ENCODE results near the gene NOP9.

The NOP9 gene

DNA sequence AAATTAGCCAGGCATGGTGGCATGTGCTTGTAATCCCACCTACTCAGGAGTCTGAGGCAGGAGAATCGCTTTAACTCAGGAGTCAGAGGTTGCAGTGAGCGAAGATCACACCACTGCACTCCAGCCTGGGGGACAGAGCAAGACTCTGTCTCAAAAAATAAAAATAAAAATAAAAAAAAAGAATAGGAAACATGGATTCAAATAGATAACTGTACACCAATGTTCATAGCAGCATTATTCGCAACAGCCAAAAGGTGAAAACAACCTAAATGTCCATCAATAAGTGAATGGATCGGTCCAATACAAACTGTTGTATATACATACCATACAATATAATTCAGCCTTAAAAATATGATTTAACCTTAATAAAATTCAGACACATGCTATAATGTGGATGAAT lies 43.2 kb downstream of the NOP9 start:
- no peak for ATAC-seq
- no peak for TF ChIP-seq ZC3H10 (CRISPR knock-in tag; IDR thresholded peaks at IDR 0.05)
- TF ChIP-seq TCF4 (CRISPR knock-in tag; IDR thresholded peaks at IDR 0.05; ENCODE audit: borderline replicate concordance): no peak
- no peak for TF ChIP-seq ZFP3 (CRISPR knock-in tag; IDR thresholded peaks at IDR 0.05)
- TF ChIP-seq ZNF8 (CRISPR knock-in tag; IDR thresholded peaks at IDR 0.05): no peak
- no peak for TF ChIP-seq ESRRG (CRISPR knock-in tag; IDR thresholded peaks at IDR 0.05)
- TF ChIP-seq SNAI2 (CRISPR knock-in tag; IDR thresholded peaks at IDR 0.05): no peak
- TF ChIP-seq, protein P1, sequence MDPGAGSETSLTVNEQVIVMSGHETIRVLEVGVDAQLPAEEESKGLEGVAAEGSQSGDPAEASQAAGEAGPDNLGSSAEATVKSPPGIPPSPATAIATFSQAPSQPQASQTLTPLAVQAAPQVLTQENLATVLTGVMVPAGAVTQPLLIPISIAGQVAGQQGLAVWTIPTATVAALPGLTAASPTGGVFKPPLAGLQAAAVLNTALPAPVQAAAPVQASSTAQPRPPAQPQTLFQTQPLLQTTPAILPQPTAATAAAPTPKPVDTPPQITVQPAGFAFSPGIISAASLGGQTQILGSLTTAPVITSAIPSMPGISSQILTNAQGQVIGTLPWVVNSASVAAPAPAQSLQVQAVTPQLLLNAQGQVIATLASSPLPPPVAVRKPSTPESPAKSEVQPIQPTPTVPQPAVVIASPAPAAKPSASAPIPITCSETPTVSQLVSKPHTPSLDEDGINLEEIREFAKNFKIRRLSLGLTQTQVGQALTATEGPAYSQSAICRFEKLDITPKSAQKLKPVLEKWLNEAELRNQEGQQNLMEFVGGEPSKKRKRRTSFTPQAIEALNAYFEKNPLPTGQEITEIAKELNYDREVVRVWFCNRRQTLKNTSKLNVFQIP (CRISPR knock-in tag; IDR thresholded peaks at IDR 0.05; ENCODE audit: borderline replicate concordance, low read depth): no peak
- TF ChIP-seq TOX (CRISPR knock-in tag; IDR thresholded peaks at IDR 0.05; ENCODE audit: borderline replicate concordance): no peak
- TF ChIP-seq BACH2 (CRISPR knock-in tag; IDR thresholded peaks at IDR 0.05; ENCODE audit: borderline replicate concordance): no peak
- TF ChIP-seq, protein P2, sequence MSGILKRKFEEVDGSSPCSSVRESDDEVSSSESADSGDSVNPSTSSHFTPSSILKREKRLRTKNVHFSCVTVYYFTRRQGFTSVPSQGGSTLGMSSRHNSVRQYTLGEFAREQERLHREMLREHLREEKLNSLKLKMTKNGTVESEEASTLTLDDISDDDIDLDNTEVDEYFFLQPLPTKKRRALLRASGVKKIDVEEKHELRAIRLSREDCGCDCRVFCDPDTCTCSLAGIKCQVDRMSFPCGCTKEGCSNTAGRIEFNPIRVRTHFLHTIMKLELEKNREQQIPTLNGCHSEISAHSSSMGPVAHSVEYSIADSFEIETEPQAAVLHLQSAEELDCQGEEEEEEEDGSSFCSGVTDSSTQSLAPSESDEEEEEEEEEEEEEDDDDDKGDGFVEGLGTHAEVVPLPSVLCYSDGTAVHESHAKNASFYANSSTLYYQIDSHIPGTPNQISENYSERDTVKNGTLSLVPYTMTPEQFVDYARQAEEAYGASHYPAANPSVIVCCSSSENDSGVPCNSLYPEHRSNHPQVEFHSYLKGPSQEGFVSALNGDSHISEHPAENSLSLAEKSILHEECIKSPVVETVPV (CRISPR knock-in tag; IDR thresholded peaks at IDR 0.05): no peak

DNA sequence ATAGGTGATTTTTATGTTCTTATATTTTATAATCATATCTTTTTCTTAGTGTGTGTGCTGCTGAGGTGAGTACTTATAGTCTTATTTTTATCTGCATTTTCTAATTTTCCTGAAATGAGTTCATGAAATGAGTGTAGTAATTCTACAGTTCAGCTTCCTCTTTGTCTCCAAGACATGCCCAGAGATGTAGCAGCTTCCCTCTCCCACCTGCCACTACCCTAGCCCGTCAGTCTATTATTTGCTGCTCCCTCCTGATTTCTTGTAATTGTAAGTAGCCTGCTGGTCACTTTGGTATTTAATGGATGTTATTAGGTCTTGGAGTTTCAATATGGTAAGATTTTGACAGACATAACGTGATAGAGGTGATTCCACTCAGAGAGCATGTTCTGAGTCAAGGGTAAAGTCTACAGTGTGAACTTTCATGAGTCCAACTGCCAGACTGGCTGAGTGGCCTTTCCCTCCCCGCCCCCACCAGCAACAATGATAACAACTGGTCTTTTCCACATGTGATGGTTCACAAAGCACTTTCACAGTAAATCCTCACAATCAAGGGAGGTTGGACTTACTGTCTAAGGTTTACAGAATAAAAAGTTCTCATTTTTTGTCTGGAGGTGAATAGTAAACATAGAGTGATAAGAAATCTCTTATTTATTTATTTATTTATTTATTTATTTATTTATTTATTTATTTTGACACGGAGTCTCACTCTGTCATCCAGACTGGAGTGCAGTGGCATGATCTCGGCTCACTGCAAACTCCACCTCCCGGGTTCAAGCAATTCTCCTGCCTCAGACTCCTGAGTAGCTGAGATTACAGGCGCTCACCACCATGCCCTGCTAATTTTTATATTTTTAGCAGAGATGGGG lies 44.4 kb downstream of the NOP9 start:
- ATAC-seq: no peak

DNA sequence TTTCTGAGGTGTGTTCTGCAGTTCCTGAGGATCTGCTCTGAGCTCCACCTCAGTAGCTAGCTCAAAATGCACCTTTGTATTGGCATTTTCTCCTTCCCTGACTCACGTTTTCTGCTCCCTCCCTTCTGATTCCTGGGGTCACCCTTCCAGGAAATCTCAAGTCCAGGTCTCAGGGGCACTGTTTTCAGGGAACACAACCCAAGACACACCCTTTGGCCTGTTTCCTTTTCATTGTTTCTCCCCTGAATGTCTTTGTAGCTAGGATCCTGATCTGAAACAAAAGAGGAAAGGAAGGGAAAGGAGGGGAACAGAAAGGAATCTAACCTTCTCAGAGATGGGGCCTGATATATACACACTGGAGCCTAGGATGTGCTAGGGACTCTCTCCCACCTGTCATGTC lies 47.5 kb downstream of the NOP9 start:
- TF ChIP-seq OSR1 (CRISPR knock-in tag; IDR thresholded peaks at IDR 0.05) (no peak), SNAI2 (CRISPR knock-in tag; IDR thresholded peaks at IDR 0.05) (no peak)
- ATAC-seq: no peak

More for the DNA sequence above, 44.4 kb downstream of the NOP9 start:
- TF ChIP-seq ZFP30 (CRISPR knock-in tag; IDR thresholded peaks at IDR 0.05) (no peak), ZFP3 (CRISPR knock-in tag; IDR thresholded peaks at IDR 0.05) (no peak), ZNF565 (CRISPR knock-in tag; conservative IDR thresholded peaks at IDR 0.05; ENCODE audit: low read depth) (no peak), ARNTL (CRISPR knock-in tag; IDR thresholded peaks at IDR 0.05; ENCODE audit: borderline replicate concordance, low read depth) (no peak), PPARA (CRISPR knock-in tag; IDR thresholded peaks at IDR 0.05; ENCODE audit: borderline replicate concordance) (no peak), ZNF70 (CRISPR knock-in tag; IDR thresholded peaks at IDR 0.05) (no peak), ISL1 (CRISPR knock-in tag; IDR thresholded peaks at IDR 0.05) (no peak), ZNF8 (CRISPR knock-in tag; IDR thresholded peaks at IDR 0.05) (no peak)
- TF ChIP-seq, protein P3, sequence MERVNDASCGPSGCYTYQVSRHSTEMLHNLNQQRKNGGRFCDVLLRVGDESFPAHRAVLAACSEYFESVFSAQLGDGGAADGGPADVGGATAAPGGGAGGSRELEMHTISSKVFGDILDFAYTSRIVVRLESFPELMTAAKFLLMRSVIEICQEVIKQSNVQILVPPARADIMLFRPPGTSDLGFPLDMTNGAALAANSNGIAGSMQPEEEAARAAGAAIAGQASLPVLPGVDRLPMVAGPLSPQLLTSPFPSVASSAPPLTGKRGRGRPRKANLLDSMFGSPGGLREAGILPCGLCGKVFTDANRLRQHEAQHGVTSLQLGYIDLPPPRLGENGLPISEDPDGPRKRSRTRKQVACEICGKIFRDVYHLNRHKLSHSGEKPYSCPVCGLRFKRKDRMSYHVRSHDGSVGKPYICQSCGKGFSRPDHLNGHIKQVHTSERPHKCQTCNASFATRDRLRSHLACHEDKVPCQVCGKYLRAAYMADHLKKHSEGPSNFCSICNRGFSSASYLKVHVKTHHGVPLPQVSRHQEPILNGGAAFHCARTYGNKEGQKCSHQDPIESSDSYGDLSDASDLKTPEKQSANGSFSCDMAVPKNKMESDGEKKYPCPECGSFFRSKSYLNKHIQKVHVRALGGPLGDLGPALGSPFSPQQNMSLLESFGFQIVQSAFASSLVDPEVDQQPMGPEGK (CRISPR knock-in tag; IDR thresholded peaks at IDR 0.05; ENCODE audit: borderline replicate concordance): no peak

DNA sequence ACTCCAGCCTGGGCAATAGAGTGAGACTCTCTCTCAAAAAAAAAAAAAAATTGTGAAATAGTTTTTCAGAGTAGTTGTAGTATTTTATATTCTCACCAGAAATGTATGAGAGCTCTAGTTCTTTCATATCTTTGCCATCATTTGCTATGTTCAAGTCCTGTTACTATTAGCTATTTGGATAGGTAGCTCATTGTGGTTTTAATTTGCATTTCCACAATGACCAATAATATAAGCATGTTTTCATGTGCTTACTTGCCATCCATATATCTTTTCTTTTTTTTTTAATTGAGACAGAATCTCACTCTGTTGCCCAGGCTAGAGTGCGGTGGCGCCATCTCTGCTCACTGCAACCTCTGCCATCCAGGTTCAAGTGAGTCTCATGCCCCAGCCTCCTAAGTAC lies 48.5 kb downstream of the NOP9 start:
- TF ChIP-seq ZC3H10 (CRISPR knock-in tag; IDR thresholded peaks at IDR 0.05) (no peak), ZNF70 (CRISPR knock-in tag; IDR thresholded peaks at IDR 0.05) (no peak), ZNF8 (CRISPR knock-in tag; IDR thresholded peaks at IDR 0.05) (no peak), ZFP3 (CRISPR knock-in tag; IDR thresholded peaks at IDR 0.05) (no peak), SNAI2 (CRISPR knock-in tag; IDR thresholded peaks at IDR 0.05) (no peak), ARNTL (CRISPR knock-in tag; IDR thresholded peaks at IDR 0.05; ENCODE audit: borderline replicate concordance, low read depth) (no peak)
- TF ChIP-seq, protein P4, sequence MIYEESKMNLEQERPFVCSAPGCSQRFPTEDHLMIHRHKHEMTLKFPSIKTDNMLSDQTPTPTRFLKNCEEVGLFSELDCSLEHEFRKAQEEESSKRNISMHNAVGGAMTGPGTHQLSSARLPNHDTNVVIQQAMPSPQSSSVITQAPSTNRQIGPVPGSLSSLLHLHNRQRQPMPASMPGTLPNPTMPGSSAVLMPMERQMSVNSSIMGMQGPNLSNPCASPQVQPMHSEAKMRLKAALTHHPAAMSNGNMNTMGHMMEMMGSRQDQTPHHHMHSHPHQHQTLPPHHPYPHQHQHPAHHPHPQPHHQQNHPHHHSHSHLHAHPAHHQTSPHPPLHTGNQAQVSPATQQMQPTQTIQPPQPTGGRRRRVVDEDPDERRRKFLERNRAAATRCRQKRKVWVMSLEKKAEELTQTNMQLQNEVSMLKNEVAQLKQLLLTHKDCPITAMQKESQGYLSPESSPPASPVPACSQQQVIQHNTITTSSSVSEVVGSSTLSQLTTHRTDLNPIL (CRISPR knock-in tag; IDR thresholded peaks at IDR 0.05; ENCODE audit: low read depth): no peak
- TF ChIP-seq, protein P5, sequence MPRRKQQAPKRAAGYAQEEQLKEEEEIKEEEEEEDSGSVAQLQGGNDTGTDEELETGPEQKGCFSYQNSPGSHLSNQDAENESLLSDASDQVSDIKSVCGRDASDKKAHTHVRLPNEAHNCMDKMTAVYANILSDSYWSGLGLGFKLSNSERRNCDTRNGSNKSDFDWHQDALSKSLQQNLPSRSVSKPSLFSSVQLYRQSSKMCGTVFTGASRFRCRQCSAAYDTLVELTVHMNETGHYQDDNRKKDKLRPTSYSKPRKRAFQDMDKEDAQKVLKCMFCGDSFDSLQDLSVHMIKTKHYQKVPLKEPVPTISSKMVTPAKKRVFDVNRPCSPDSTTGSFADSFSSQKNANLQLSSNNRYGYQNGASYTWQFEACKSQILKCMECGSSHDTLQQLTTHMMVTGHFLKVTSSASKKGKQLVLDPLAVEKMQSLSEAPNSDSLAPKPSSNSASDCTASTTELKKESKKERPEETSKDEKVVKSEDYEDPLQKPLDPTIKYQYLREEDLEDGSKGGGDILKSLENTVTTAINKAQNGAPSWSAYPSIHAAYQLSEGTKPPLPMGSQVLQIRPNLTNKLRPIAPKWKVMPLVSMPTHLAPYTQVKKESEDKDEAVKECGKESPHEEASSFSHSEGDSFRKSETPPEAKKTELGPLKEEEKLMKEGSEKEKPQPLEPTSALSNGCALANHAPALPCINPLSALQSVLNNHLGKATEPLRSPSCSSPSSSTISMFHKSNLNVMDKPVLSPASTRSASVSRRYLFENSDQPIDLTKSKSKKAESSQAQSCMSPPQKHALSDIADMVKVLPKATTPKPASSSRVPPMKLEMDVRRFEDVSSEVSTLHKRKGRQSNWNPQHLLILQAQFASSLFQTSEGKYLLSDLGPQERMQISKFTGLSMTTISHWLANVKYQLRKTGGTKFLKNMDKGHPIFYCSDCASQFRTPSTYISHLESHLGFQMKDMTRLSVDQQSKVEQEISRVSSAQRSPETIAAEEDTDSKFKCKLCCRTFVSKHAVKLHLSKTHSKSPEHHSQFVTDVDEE (CRISPR knock-in tag; IDR thresholded peaks at IDR 0.05): no peak
- no peak for ATAC-seq

Data from SK-N-SH treated with all-trans-retinoic acid at 6 μM for 48 hours (cell line).